Right cardiac atrium (tissue), 5 donors: ENCODE data around the gene CD80. TPM values are rescaled to one million over a fixed set of nuclear protein-coding genes. Genes with fewer than 3 reads are reported as not detected.
A peak's percentile ranks its signal among the peaks of the same experiment; 100 is the strongest.

Source experiments
- ATAC-seq, 2 donors: fragments of 200-7000 bp; cut with Tn5 transposase; one replicate each; pipeline versions ENCODE4 v1.8.0 to v1.9.1; 2020; ENCODE audit warnings: moderate library complexity in 2 of 2, mild to moderate bottlenecking in 1 of 2
- DNase-seq, 3 donors: peaks; one replicate each; pipeline ENCODE4 v3.0.0-alpha.2; 2020
- H3K27ac ChIP-seq: one replicate; pipeline ENCODE4 v1.5.1; 2013; ENCODE audit warnings: mild to moderate bottlenecking, low read length, control low read depth, moderate library complexity
- H3K27me3 ChIP-seq: one replicate; pipeline ENCODE4 v1.6.1; 2013; ENCODE audit not compliant: control insufficient read depth, insufficient read depth
- H3K4me1 ChIP-seq: one replicate; pipeline ENCODE4 v1.6.1; 2013; ENCODE audit warnings: low read length; ENCODE audit not compliant: control insufficient read depth, insufficient read depth
- H3K4me3 ChIP-seq: one replicate; pipeline ENCODE4 v1.5.1; 2013; ENCODE audit warnings: low read length, control low read depth
- H3K9me3 ChIP-seq: one replicate; pipeline ENCODE4 v1.6.1; 2013; ENCODE audit warnings: low read length; ENCODE audit not compliant: control insufficient read depth
- WGBS: extraction: QIAGEN DNeasy Blood & Tissue Kit; methylation state at CpG from one replicate; pipeline ENCODE4 v1.1.7; 2013; 5-methylcytosine and 5-hydroxymethylcytosine counted together
- intact Hi-C, 4 donors: fragments of 100-400 bp; cut with DNase I; formaldehyde crosslinking; loops; one replicate each; pipeline versions ENCODE4 v1.11.0 to v1.14.0; 2022 to 2023
- polyA plus RNA-seq: library from polyadenylated mRNA; stranded (reverse); fragments of 200-250 nt; gene quantifications from one replicate; pipeline ENCODE4 v1.2.3, GENCODE V29; 2013
- total RNA-seq, 4 donors: library from RNA; stranded (reverse); fragmentation: NEBNext Ultra II Directional; extraction: Animal tissue kit (Norgen Biotek cat#: 25700); gene quantifications; one replicate each; pipeline ENCODE4 v1.2.1, GENCODE V29; 2021
- donor health status: healthy with polysubstance abuse.
- donor health status: DM: no; HTN: yes; CAD: no.
- donor health status: DM: no; HTN: no; CAD: no.
- donor health status: DM: no; HTN: yes; CAD: no; lungs with severe emphysema.
- donor health status: DM: yes; HTN: yes; CAD: no.

Gene CD80
- total and polyA plus RNA-seq, 5 donors = 0.14 to 0.54 (median 0.21) TPM; not detected in 1

GRCh38 chr3:119543147-119543546 lies 16.3 kb downstream of the CD80 start:
- no peaks in the 10 kb centered on the region for H3K27me3 ChIP-seq

GRCh38 chr3:119542168-119542767 lies 17.1 kb downstream of the CD80 start:
- 72% methylated on average over 2 of the region's 2 CpGs for WGBS
- DNase-seq = no peak
- intact Hi-C loops = no loop called here

More at GRCh38 chr3:119543147-119543546, 16.3 kb downstream of the CD80 start:
- Histone ChIP-seq H3K4me3 (no peak overlapping the region), H3K9me3 (no peaks in the 10 kb centered on the region), H3K4me1 (no peaks in the 10 kb centered on the region), H3K27ac (no peak overlapping the region)
- intact Hi-C loops = no loop called here
- 83% methylated on average over 7 of the region's 7 CpGs for WGBS
- no peak for ATAC-seq
- DNase-seq = no peak

GRCh38 chr3:119541547-119541946 lies 17.9 kb downstream of the CD80 start:
- DNase-seq = no peak
- Histone ChIP-seq H3K27me3 (no peaks in the 10 kb centered on the region), H3K4me1 (no peaks in the 10 kb centered on the region), H3K9me3 (no peaks in the 10 kb centered on the region), H3K4me3 (no peak overlapping the region), H3K27ac (no peak overlapping the region)
- ATAC-seq = no peak
- intact Hi-C loops = no loop called here
- WGBS = 75% methylated on average over 3 of the region's 3 CpGs

More at GRCh38 chr3:119542168-119542767, 17.1 kb downstream of the CD80 start:
- H3K27ac ChIP-seq = no peak overlapping the region
- no peaks in the 10 kb centered on the region for H3K9me3 ChIP-seq
- H3K4me3 ChIP-seq = no peak overlapping the region
- no peak for ATAC-seq
- H3K4me1 ChIP-seq = no peaks in the 10 kb centered on the region
- no peaks in the 10 kb centered on the region for H3K27me3 ChIP-seq

- intact Hi-C loops = no loop called here
- H3K9me3 ChIP-seq = no peaks in the 10 kb centered on the region
- no peak overlapping the region for H3K4me3 ChIP-seq
- H3K4me1 ChIP-seq = no peaks in the 10 kb centered on the region
- no peaks in the 10 kb centered on the region for H3K27me3 ChIP-seq
- DNase-seq (no peak), ATAC-seq (no peak)
- 88% methylated on average over 1 of the region's 1 CpG for WGBS
- H3K27ac ChIP-seq = no peak overlapping the region
Measured at GRCh38 chr3:119538772-119539171, 20.6 kb downstream of the CD80 start.

- no peak for DNase-seq
- no peaks in the 10 kb centered on the region for H3K4me1 ChIP-seq
- no peak for ATAC-seq
- no peak overlapping the region for H3K4me3 ChIP-seq
- no peaks in the 10 kb centered on the region for H3K27me3 ChIP-seq
- no peaks in the 10 kb centered on the region for H3K9me3 ChIP-seq
- no peak overlapping the region for H3K27ac ChIP-seq
- 96% methylated on average over 4 of the region's 4 CpGs for WGBS
- intact Hi-C loops = no loop called here
Measured at GRCh38 chr3:119536757-119537156, 22.7 kb downstream of the CD80 start.

- no peak overlapping the region for H3K4me3 ChIP-seq
- H3K27me3 ChIP-seq = no peaks in the 10 kb centered on the region
- DNase-seq (no peak), ATAC-seq (no peak)
- no peaks in the 10 kb centered on the region for H3K4me1 ChIP-seq
- 94% methylated on average over 1 of the region's 1 CpG for WGBS
- H3K27ac ChIP-seq = no peak overlapping the region
- intact Hi-C loops = no loop called here
- H3K9me3 ChIP-seq = no peaks in the 10 kb centered on the region
Measured at GRCh38 chr3:119534296-119534695, 25.1 kb downstream of the CD80 start.

GRCh38 chr3:119531151-119531550 lies 28.3 kb downstream of the CD80 start:
- no peaks in the 10 kb centered on the region for H3K9me3 ChIP-seq
- H3K4me3 ChIP-seq = no peak overlapping the region
- H3K4me1 ChIP-seq = no peaks in the 10 kb centered on the region
- intact Hi-C loops = no loop called here
- ATAC-seq (no peak), DNase-seq (no peak)
- H3K27me3 ChIP-seq = no peaks in the 10 kb centered on the region
- H3K27ac ChIP-seq = no peak overlapping the region
- whole genome bisulfite sequencing = 84% methylated on average over 4 of the region's 4 CpGs

- intact Hi-C loops = no loop called here
Measured at GRCh38 chr3:119530456-119530855, 29.0 kb downstream of the CD80 start.

GRCh38 chr3:119529883-119530282 lies 29.5 kb downstream of the CD80 start:
- intact Hi-C loops = loop anchor here in 2 of 4 donors (10.0 kb wide), 1 partner anchor 155 kb away; no protein-coding TSS in a partner anchor
- no peak for DNase-seq
- ATAC-seq = no peak
- Histone ChIP-seq H3K4me1 (no peaks in the 10 kb centered on the region), H3K27ac (no peak overlapping the region), H3K9me3 (no peaks in the 10 kb centered on the region), H3K27me3 (no peaks in the 10 kb centered on the region), H3K4me3 (no peak overlapping the region)

More at GRCh38 chr3:119530456-119530855, 29.0 kb downstream of the CD80 start:
- H3K9me3 ChIP-seq = no peaks in the 10 kb centered on the region
- H3K4me3 ChIP-seq = no peak overlapping the region
- 73% methylated on average over 2 of the region's 2 CpGs for WGBS
- H3K27me3 ChIP-seq = no peaks in the 10 kb centered on the region
- ATAC-seq (no peak), DNase-seq (no peak)
- no peaks in the 10 kb centered on the region for H3K4me1 ChIP-seq
- no peak overlapping the region for H3K27ac ChIP-seq

GRCh38 chr3:119527714-119528113 lies 31.7 kb downstream of the CD80 start:
- Histone ChIP-seq H3K4me1 (no peaks in the 10 kb centered on the region), H3K27ac (no peak overlapping the region), H3K9me3 (no peaks in the 10 kb centered on the region), H3K4me3 (no peak overlapping the region), H3K27me3 (no peaks in the 10 kb centered on the region)
- DNase-seq (no peak), ATAC-seq (no peak)
- intact Hi-C loops = loop anchor here in 2 of 4 donors (10.0 kb wide), 1 partner anchor 157 kb away; no protein-coding TSS in a partner anchor
- WGBS = 96% methylated on average over 5 of the region's 5 CpGs

GRCh38 chr3:119524931-119525662 lies 34.3 kb downstream of the CD80 start:
- H3K4me1 ChIP-seq = no peaks in the 10 kb centered on the region
- WGBS = 66% methylated on average over 4 of the region's 4 CpGs
- no peak overlapping the region for H3K4me3 ChIP-seq
- DNase-seq (no peak), ATAC-seq (peak; percentile 19 to 29)
- intact Hi-C loops = loop anchor here in 2 of 4 donors (10.0 kb wide), 1 partner anchor 160 kb away; no protein-coding TSS in a partner anchor
- H3K9me3 ChIP-seq = no peaks in the 10 kb centered on the region
- H3K27me3 ChIP-seq = no peaks in the 10 kb centered on the region
- no peak overlapping the region for H3K27ac ChIP-seq
